HEK293 (cell line): ENCODE measurements around the gene DNAH3.

Experiments used
- CTCF ChIA-PET: fragments of 350-600 bp; formaldehyde crosslinking; extraction: SDS; loops from one replicate; lab custom pipeline; 2021; ENCODE audit warnings: antibody characterized with exemption; lab: Yijun Ruan, JAX
- POLR2A ChIA-PET: fragments of 300-600 bp; formaldehyde crosslinking; extraction: SDS; loops from one replicate; lab custom pipeline; 2020; ENCODE audit warnings: antibody characterized with exemption, inconsistent platforms; lab: Yijun Ruan, JAX
- H3K27ac ChIP-seq: fragments of 200-500 bp; sonication (Bioruptor generic); 2 replicates; pipeline ENCODE4 v1.5.1; 2014; ENCODE audit warnings: low read depth, low read length, control low read depth, inconsistent platforms; ENCODE audit errors: extremely low read depth
- H3K36me3 ChIP-seq, 2 experiments: fragments of 200-500 bp in 1 of 2; sonication (Bioruptor generic) in 1 of 2; 1 replicate in 1 of 2; 2 replicates in 1 of 2; pipeline ENCODE4 v1.5.1; 2014 to 2017; ENCODE audit warnings: inconsistent platforms in 2 of 2, low read length in 2 of 2; ENCODE audit not compliant: control insufficient read depth in 2 of 2, insufficient read depth in 1 of 2
- H3K4me1 ChIP-seq: fragments of 200-500 bp; sonication (Bioruptor generic); 2 replicates; pipeline ENCODE4 v1.5.1; 2014; ENCODE audit warnings: mild to moderate bottlenecking, low read length, inconsistent platforms; ENCODE audit not compliant: control insufficient read depth, insufficient read depth
- H3K4me3 ChIP-seq: 2 replicates; pipeline ENCODE4 v1.5.1; 2011; ENCODE audit warnings: low read depth, mild to moderate bottlenecking, control low read depth, low read length, moderate library complexity
- H3K9me3 ChIP-seq: fragments of 200-500 bp; sonication (Bioruptor generic); 2 replicates; pipeline ENCODE4 v1.5.1; 2014; ENCODE audit warnings: low read depth, low read length, inconsistent platforms; ENCODE audit not compliant: control insufficient read depth, insufficient read depth
- HIC1 ChIP-seq: fragments of 450-650 bp; formaldehyde crosslinking; IDR thresholded peaks from 2 replicates; pipeline ENCODE4 v1.5.1; 2016; ENCODE audit warnings: missing biosample characterization, missing genetic modification characterization
- KLF7 ChIP-seq: fragments of 450-650 bp; formaldehyde crosslinking; IDR thresholded peaks from 2 replicates; pipeline ENCODE4 v1.5.1; 2016; ENCODE audit warnings: missing biosample characterization, missing genetic modification characterization, borderline replicate concordance
- MEIS1 ChIP-seq: sonication (generic); formaldehyde crosslinking; IDR thresholded peaks from 2 replicates; pipeline ENCODE4 v1.8.1; 2022; ENCODE audit warnings: missing genetic modification reagents, mild to moderate bottlenecking, borderline replicate concordance
- OSR2 ChIP-seq: fragments of 450-650 bp; formaldehyde crosslinking; IDR thresholded peaks from 2 replicates; pipeline ENCODE4 v1.5.1; 2016; ENCODE audit warnings: missing biosample characterization, missing genetic modification characterization
- ZBTB10 ChIP-seq: fragments of 450-650 bp; formaldehyde crosslinking; IDR thresholded peaks from 2 replicates; pipeline ENCODE4 v1.5.1; 2016; ENCODE audit warnings: missing biosample characterization, missing genetic modification characterization
- ZBTB7A ChIP-seq: fragments of 450-650 bp; formaldehyde crosslinking; IDR thresholded peaks from 2 replicates; pipeline ENCODE4 v1.5.1; 2016; ENCODE audit warnings: low read depth, missing biosample characterization, missing genetic modification characterization
- ZBTB8A ChIP-seq: fragments of 450-650 bp; formaldehyde crosslinking; IDR thresholded peaks from 2 replicates; pipeline ENCODE4 v1.5.1; 2016; ENCODE audit warnings: missing biosample characterization, missing genetic modification characterization
- ZFHX2 ChIP-seq: fragments of 450-650 bp; formaldehyde crosslinking; conservative IDR thresholded peaks from 2 replicates; pipeline ENCODE4 v1.5.1; 2016; ENCODE audit warnings: missing biosample characterization, missing genetic modification characterization
- ZFP3 ChIP-seq: fragments of 450-650 bp; formaldehyde crosslinking; IDR thresholded peaks from 2 replicates; pipeline ENCODE4 v1.5.1; 2016; ENCODE audit warnings: low read depth, missing biosample characterization, missing genetic modification characterization
- ZFP41 ChIP-seq: fragments of 450-650 bp; formaldehyde crosslinking; IDR thresholded peaks from 2 replicates; pipeline ENCODE4 v1.5.1; 2016; ENCODE audit warnings: missing biosample characterization, missing genetic modification characterization, borderline replicate concordance
- ZFP69B ChIP-seq: fragments of 450-650 bp; formaldehyde crosslinking; IDR thresholded peaks from 2 replicates; pipeline ENCODE4 v1.5.1; 2016; ENCODE audit warnings: missing biosample characterization, missing genetic modification characterization
- ZNF138 ChIP-seq: fragments of 450-650 bp; formaldehyde crosslinking; IDR thresholded peaks from 2 replicates; pipeline ENCODE4 v1.5.1; 2016; ENCODE audit warnings: missing biosample characterization, missing genetic modification characterization, borderline replicate concordance
- ZNF175 ChIP-seq: fragments of 450-650 bp; formaldehyde crosslinking; IDR thresholded peaks from 2 replicates; pipeline ENCODE4 v1.5.1; 2016; ENCODE audit warnings: missing biosample characterization, missing genetic modification characterization
- ZNF18 ChIP-seq: fragments of 450-650 bp; formaldehyde crosslinking; IDR thresholded peaks from 2 replicates; pipeline ENCODE4 v1.5.1; 2016; ENCODE audit warnings: missing biosample characterization, missing genetic modification characterization
- ZNF2 ChIP-seq: fragments of 450-650 bp; formaldehyde crosslinking; IDR thresholded peaks from 2 replicates; pipeline ENCODE4 v1.5.1; 2016; ENCODE audit warnings: missing biosample characterization, missing genetic modification characterization
- ZNF239 ChIP-seq: fragments of 450-650 bp; formaldehyde crosslinking; IDR thresholded peaks from 2 replicates; pipeline ENCODE4 v1.5.1; 2016; ENCODE audit warnings: missing biosample characterization, missing genetic modification characterization
- ZNF423 ChIP-seq: fragments of 450-650 bp; formaldehyde crosslinking; IDR thresholded peaks from 2 replicates; pipeline ENCODE4 v1.5.1; 2016; ENCODE audit warnings: missing biosample characterization, missing genetic modification characterization
- ZNF433 ChIP-seq: fragments of 450-650 bp; formaldehyde crosslinking; IDR thresholded peaks from 2 replicates; pipeline ENCODE4 v1.5.1; 2016; ENCODE audit warnings: missing biosample characterization, missing genetic modification characterization, low read depth
- ZNF561 ChIP-seq: fragments of 450-650 bp; IDR thresholded peaks from 2 replicates; pipeline ENCODE4 v1.5.1; 2018; ENCODE audit warnings: missing biosample characterization, missing genetic modification characterization, borderline replicate concordance
- ZNF670 ChIP-seq: fragments of 450-650 bp; formaldehyde crosslinking; IDR thresholded peaks from 2 replicates; pipeline ENCODE4 v1.5.1; 2016; ENCODE audit warnings: missing biosample characterization, missing genetic modification characterization, low read depth
- ZNF707 ChIP-seq: fragments of 450-650 bp; formaldehyde crosslinking; IDR thresholded peaks from 2 replicates; pipeline ENCODE4 v1.5.1; 2016; ENCODE audit warnings: missing biosample characterization, missing genetic modification characterization
- ZNF791 ChIP-seq: fragments of 450-650 bp; formaldehyde crosslinking; IDR thresholded peaks from 2 replicates; pipeline ENCODE4 v1.5.1; 2016; ENCODE audit warnings: missing biosample characterization, missing genetic modification characterization

DNAH3 gene

GRCh38 chr16:21163576-21163975, 12.9 kb upstream of the DNAH3 start (continued):
- no peak for TF ChIP-seq ZNF18
- no peak for TF ChIP-seq ZBTB8A (tag by site-specific recombination)
- no peak for TF ChIP-seq ZNF239 (tag by site-specific recombination)
- no peak for TF ChIP-seq ZNF138 (tag by site-specific recombination)
- TF ChIP-seq MEIS1 (CRISPR knock-in tag) = no peak
- no peak for TF ChIP-seq HIC1 (tag by site-specific recombination)
- TF ChIP-seq, all 188 proteins: peak for 0

GRCh38 chr16:21162661-21163151, 12.1 kb upstream of the DNAH3 start:
- ChIA-PET POLR2A (interaction anchor here (0.7 kb wide), 1 partner anchor 37 kb away, joined by 3 read pairs; no protein-coding TSS in a partner anchor), CTCF (interaction anchor here (0.5 to 0.9 kb wide), 2 partner anchors 26 to 117 kb away, joined by 3 to 5 read pairs; no protein-coding TSS in a partner anchor)
- H3K36me3 ChIP-seq = peaks cover 4 to 28% of the 10 kb centered on the region in 2 experiments; a peak in 2 of 3 replicates
- H3K4me1 ChIP-seq = no peaks in the 10 kb centered on the region
- no peak overlapping the region for H3K27ac ChIP-seq
- H3K9me3 ChIP-seq = no peaks in the 10 kb centered on the region
- TF ChIP-seq ZNF791 (tag by site-specific recombination) (no peak), ZFHX2 (tag by site-specific recombination) (no peak), ZBTB10 (tag by site-specific recombination) (no peak), ZNF707 (tag by site-specific recombination) (no peak), ZNF175 (tag by site-specific recombination) (no peak)
- no peak overlapping the region for H3K4me3 ChIP-seq

- ChIA-PET POLR2A (interaction anchor here (0.6 kb wide), 1 partner anchor 1030 kb away, joined by 5 read pairs; no protein-coding TSS in a partner anchor), CTCF (interaction anchor here (0.6 to 5.5 kb wide), 2 partner anchors 25 to 140 kb away, joined by 4 to 37 read pairs; no protein-coding TSS in a partner anchor)
- peaks cover 4 to 20% of the 10 kb centered on the region in 2 experiments; a peak in 2 of 3 replicates for H3K36me3 ChIP-seq
- no peaks in the 10 kb centered on the region for H3K4me1 ChIP-seq
- TF ChIP-seq ZNF670 (no peak), ZNF561 (no peak)
- no peak overlapping the region for H3K27ac ChIP-seq
- no peaks in the 10 kb centered on the region for H3K9me3 ChIP-seq
- no peak overlapping the region for H3K4me3 ChIP-seq
Measured at GRCh38 chr16:21161211-21161610, 10.6 kb upstream of the DNAH3 start.

GRCh38 chr16:21160276-21160675, 9.6 kb upstream of the DNAH3 start:
- CTCF ChIA-PET = interaction anchor here (0.5 to 5.5 kb wide), 5 partner anchors 9 to 1159 kb away, joined by 3 to 37 read pairs (median 8); no protein-coding TSS in a partner anchor
- Histone ChIP-seq H3K36me3 (peaks cover 0 to 20% of the 10 kb centered on the region in 2 experiments; a peak in 2 of 3 replicates), H3K27ac (no peak overlapping the region)
- no peak for TF ChIP-seq KLF7 (tag by site-specific recombination)
- TF ChIP-seq OSR2 (tag by site-specific recombination) = no peak
- TF ChIP-seq ZFP69B = no peak
- no peak for TF ChIP-seq ZBTB7A (tag by site-specific recombination)
- no peak for TF ChIP-seq ZNF423
- no peak for TF ChIP-seq ZNF433 (tag by site-specific recombination)
- no peak for TF ChIP-seq ZFP41 (tag by site-specific recombination)
- TF ChIP-seq ZNF2 (tag by site-specific recombination) = no peak
- no peak for TF ChIP-seq ZFP3 (tag by site-specific recombination)
- TF ChIP-seq, all 188 proteins: peak for 0
- H3K4me1 ChIP-seq = no peaks in the 10 kb centered on the region
- POLR2A ChIA-PET = no interaction called here
- H3K9me3 ChIP-seq = no peaks in the 10 kb centered on the region
- no peak overlapping the region for H3K4me3 ChIP-seq
